HL-60/S4 treated with phorbol 12-myristate 13-acetate at 8.2 ng/mL for 4 days and 3 days (cell line): Measurements from ENCODE around the gene KIF25.
"Not testable (repeated sequence)": the region's sequence is repeated elsewhere in the genome, so short reads cannot be mapped to it uniquely, and the experiment has no call there.

Experiments used
- in situ Hi-C: fragments of 300-500 bp; cut with MboI; formaldehyde crosslinking; loops from 2 replicates; pipeline ENCODE4 v1.15.0; 2022; ENCODE audit warnings: low sequenced_read_pairs

Gene KIF25

DNA sequence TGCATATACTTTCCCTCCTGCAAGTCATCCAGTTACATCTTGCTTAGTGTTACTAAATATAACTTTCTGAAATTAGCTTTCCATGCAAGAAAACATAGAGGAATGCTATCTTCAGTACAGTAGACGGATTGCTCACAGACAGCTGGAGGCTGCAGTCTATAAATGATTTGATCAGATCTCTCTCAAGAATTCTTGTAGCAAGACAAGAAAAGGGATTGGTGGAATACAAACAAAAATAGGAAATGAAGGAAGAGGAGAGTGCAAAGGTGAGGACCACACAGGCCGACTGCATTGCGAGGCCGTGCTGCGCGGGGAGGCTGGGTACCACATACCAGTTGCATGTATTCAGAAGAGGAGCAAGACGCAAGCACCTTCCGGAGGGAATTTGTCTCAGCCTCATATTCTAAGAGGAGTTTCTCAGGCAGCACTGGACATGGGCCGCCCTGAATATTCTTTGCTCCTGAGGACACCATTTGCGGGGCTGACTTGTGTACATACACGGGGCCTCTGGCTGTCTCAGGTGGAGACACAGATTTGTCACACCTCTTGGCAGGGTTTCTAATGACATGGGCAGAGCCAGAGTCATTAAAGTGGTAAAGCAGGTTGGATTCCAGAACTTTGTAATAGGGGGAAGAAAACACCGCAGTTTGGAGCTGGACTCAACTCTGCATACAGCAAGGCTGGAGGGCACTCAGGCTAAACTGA is 22.7 kb upstream of the KIF25 start:
- in situ Hi-C loops, result no loop called here

GRCh38 chr6:167975458-167975857 is 22.0 kb upstream of the KIF25 start:
- in situ Hi-C loops, result no loop called here

DNA sequence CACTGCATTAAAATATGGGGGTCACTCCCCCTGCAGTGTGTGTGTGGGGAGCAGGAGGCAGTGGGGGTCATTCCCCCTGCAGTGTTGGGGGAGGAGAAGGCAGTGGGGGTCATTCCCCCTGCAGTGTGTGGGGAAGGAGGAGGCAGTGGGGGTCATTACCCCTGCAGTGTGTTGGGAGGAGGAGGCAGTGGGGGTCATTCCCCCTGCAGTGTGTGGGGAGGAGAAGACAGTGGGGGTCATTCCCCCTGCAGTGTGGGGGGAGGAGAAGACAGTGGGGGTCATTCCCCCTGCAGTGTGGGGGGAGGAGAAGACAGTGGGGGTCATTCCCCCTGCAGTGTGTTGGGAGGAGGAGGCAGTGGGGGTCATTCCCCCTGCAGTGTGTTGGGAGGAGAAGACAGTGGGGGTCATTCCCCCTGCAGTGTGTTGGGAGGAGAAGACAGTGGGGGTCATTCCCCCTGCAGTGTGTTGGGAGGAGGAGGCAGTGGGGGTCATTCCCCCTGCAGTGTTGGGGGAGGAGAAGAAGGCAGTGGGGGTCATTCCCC is 21.3 kb upstream of the KIF25 start:
- in situ Hi-C loops, result not testable (repeated sequence)

- in situ Hi-C loops, result no loop called here
Measured at GRCh38 chr6:167976708-167977107, 20.8 kb upstream of the KIF25 start.

DNA sequence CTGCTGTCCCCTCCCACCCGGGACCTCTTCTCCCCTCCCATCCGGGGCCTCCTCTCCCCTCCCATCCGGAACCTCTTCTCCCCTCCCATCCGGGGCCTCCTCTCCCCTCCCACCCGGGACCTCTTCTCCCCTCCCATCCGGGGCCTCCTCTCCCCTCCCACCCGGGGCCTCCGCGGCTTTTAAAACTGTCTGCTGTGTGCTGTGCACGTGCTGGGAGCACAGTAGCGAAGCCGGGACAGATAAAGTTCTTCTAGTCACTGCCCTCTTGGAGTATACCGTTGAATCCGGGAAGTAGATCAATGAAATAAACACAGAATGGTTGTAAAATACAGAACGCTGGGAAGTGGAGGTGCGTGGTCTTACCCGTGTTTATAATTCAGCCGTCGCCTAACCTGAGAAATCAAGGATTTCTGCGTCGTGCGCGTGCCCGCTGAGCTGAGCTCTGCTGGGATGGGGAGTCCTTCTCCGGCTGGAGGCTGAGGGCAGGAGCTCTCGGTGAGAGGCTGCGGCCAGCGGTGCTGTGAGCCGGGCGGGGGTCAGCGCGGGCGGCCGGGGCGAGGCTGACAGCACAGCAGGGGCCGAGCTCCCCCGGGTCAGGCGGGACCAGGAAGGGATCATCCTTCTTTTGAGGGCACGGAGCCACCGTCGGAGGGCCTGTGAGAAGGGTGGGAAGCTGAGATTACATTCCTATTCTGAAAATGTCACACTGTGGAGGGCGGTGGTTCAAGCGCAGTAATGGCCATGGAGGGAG is 19.6 kb upstream of the KIF25 start:
- in situ Hi-C loops, result no loop called here

DNA sequence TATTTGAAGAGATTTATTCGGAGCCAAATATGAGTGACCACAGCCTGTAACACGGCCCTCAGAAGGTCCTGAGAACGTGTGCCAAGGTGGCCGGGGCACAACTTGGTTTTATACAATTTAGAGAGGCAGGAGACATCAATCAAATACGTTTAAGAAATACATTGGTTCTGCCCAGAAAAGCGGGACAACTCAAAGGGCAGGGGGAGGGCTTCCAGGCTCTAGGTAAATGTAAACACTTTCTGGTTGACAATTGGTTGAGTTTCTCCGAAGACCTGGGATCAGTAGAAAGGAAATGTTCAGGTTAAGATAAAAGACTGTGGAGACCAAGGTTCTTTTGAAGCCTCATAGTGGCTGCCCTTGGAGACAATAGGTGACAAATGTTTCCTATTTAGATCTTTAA is 18.9 kb upstream of the KIF25 start:
- in situ Hi-C loops, result no loop called here

- in situ Hi-C loops, result no loop called here
Measured at GRCh38 chr6:167979436-167980139, 17.9 kb upstream of the KIF25 start.

DNA sequence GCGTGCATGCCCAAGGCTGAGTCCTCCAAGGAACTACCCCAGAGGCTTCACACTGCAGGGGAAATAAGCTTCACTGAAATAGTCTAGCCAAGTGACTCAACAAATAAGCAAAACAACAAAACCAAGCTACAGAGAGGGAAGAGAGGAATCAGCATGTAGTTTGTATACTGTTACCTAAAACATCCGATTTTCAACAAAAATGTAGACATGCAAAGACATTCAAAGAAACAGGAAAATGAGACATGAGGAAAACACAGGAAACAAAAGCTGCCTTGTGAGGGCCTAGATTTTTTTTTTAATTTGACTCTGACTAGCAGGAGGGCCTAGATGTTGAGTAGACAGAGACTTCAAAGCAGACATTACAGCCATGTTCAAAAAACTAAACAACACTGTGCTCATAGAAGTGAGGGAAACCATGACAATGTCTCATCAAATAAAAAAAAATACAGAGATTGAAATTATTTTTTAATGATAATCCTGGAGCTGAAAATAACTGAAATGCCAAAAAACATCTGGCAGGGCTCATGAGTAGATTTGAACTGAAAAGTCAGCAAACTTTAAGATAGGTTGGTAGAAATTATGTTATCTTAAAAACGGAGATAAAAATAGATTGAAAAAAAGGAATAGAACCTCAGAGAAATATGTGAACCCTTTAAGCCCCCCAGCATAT is 16.4 kb upstream of the KIF25 start:
- in situ Hi-C loops, result no loop called here

DNA sequence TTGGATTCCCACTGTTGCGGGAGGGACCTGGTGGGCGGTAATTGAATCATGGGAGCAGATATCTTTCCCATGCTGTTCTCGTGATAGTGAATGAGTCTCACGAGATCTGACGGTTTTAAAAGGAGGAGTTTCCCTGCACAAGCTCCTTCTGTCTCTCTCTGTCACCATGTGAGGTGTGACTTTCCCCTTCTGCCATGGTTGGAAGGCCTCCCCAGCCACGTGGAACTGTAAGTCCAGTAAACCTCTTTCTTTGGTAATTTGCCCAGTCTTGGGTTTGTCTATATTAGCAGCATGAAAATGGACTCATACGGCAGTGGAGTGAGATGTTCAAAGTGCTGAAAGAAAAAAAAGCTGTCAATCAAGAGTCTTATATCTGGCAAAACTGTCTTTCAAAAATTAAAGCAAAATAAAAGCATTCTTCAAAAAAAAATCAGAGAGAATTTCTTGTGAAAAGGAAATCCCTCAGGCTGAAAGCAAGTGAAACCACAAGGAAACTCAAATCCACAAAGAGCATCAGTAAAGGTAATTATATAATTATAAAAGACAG is 15.5 kb upstream of the KIF25 start:
- in situ Hi-C loops, result no loop called here

GRCh38 chr6:167984144-167984719 is 13.2 kb upstream of the KIF25 start:
- in situ Hi-C loops, result no loop called here

- in situ Hi-C loops, result no loop called here
Measured at GRCh38 chr6:167984876-167985604, 12.4 kb upstream of the KIF25 start.

DNA sequence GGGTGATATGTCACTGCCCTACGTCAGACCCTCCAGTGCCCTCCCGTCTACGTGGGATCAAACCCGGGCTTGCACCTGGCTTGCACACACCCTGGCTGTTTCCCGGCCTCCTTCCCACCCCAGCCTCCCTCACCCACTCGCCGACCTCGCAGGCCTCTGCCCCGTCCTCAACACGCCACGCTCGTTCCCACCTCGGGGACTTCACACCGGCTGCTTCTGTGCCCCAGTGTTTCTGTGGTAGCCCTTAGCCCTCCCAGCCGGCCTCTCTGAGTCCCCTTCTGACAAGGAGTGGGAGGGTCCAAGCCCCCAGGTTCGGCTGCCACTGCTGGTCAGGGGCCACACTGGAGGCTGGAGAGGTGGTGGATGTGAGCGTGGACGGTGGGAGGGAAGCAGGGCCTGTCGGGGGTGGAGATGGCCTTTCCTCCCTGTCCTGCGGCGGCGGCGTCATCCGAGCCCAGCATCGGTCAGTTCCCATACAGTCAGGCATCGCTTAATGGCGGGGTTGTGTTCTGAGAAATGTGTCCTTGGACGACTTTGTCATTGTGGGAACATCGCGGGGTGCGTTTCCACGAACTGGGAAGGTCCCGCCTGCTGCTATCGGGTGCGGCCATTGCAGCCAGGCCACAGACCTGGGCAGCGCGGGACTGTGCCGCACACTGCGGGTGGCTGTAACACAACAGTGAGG is 11.4 kb upstream of the KIF25 start:
- in situ Hi-C loops, result no loop called here

GRCh38 chr6:167987396-167988153 is 9.9 kb upstream of the KIF25 start:
- in situ Hi-C loops, result no loop called here

- in situ Hi-C loops, result no loop called here
Measured at GRCh38 chr6:167988154-167988495, 9.3 kb upstream of the KIF25 start.

DNA sequence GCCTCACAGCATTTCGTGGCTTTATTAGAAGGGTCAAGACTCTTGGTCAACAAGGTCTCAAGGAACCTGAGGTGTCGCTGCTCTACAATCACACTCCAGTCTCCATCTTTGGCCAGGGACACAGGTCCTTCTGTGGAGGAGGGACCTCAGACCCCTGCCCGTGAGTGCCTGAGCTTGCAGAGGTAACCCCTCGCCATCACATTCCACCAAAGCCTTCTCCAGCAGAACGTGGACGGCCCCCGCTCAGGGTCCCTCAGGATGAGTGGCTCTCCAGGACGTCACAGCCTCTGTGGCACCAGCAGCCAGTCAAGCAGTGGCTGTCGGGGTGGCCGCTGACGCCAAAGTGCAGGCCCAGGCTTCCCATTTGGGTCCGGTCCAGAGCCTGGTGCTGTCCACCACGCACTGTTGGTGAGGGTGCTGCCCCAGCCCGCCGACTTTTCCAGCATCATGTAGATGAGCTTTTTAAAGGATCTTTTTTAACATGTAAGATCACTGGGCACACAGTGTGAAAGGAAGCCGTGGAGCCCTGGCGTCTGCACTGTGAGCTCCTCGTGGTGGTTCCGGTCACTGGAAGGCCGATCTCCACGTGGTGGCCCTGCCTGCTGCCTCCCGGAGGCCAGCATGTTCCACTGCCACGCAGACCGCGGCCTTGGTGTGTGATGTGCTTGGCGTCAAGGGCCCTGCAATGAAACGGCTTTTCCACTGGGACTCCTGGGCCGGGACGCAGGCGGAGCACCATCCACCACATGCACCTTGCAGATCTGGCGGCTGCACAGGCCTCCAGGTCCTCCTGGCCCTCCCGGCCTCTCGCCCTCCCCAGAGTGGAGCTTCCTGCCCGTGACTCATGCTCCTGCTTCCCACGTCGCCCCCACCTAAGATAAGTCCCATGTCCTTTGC is 8.3 kb upstream of the KIF25 start:
- in situ Hi-C loops, result no loop called here

GRCh38 chr6:167990016-167990945 is 7.2 kb upstream of the KIF25 start:
- in situ Hi-C loops, result no loop called here

DNA sequence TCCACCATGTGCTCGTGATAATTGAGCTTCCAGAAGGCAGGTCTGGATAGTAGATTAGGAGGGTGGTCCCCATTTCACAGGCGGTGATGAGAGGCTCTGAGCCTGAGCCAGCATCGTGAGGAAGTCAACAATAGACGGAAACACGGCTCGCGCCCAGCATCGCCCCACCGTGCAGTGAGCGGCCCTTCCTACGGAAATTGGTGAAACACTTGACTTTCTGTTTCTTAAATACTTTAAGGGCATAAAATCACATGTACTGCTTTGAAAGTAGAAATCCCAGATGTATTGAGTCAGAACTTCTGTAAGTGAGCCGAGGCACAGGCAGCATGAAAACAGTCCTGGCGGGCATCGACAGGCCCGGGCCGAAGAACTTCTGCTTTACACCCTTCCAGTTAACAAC is 4.3 kb upstream of the KIF25 start:
- in situ Hi-C loops, result no loop called here
